Suprapubic skin (tissue), 4 donors: ENCODE data around the gene PRRC1. TPM values are rescaled to one million over a fixed set of nuclear protein-coding genes. Genes with fewer than 3 reads are reported as not detected.

Source experiments
- DNase-seq, 2 donors: peaks; one replicate each; pipeline ENCODE4 v3.0.0-alpha.2; 2019; ENCODE audit warnings: low spot score in 2 of 2
- H3K27ac ChIP-seq: fragments of 200-600 bp; sonication (generic); one replicate; pipeline ENCODE4 v1.5.1; 2019
- H3K27me3 ChIP-seq: fragments of 200-600 bp; sonication (generic); one replicate; pipeline ENCODE4 v1.5.1; 2019
- H3K36me3 ChIP-seq: fragments of 200-600 bp; sonication (generic); one replicate; pipeline ENCODE4 v1.5.1; 2019
- H3K4me1 ChIP-seq: fragments of 200-600 bp; sonication (generic); one replicate; pipeline ENCODE4 v1.5.1; 2019
- H3K4me3 ChIP-seq: fragments of 200-600 bp; sonication (generic); one replicate; pipeline ENCODE4 v1.5.1; 2019; ENCODE audit warnings: mild to moderate bottlenecking
- H3K9me3 ChIP-seq: fragments of 200-600 bp; sonication (generic); one replicate; pipeline ENCODE4 v1.5.1; 2019
- EP300 ChIP-seq: sonication (generic); formaldehyde crosslinking; IDR thresholded peaks from one replicate; pipeline ENCODE4 v1.6.1; 2017; ENCODE audit warnings: antibody characterized with exemption
- POLR2A ChIP-seq, 2 donors: fragments of 450-650 bp; IDR thresholded peaks; one replicate each; pipeline ENCODE4 v1.6.1; 2017; ENCODE audit warnings: antibody characterized with exemption in 2 of 2, mild to moderate bottlenecking in 2 of 2, moderate library complexity in 2 of 2
- POLR2AphosphoS5 ChIP-seq, 3 donors: sonication (generic); formaldehyde crosslinking; IDR thresholded peaks; one replicate each; pipeline ENCODE4 v1.6.1; 2017; ENCODE audit warnings: antibody characterized with exemption in 3 of 3
- WGBS: methylation state at CpG from one replicate; pipeline ENCODE4 v1.1.5; 2018; 5-methylcytosine and 5-hydroxymethylcytosine counted together
- total RNA-seq, 4 donors: library from RNA; depleted of rRNA; stranded (reverse); fragments of >200 nt; gene quantifications; one replicate each; pipeline ENCODE4 v1.1.0, GENCODE V29; 2016
- TF ChIP-seq, protein P1 (sequence below), 2 donors: fragments of 200-600 bp in 1 of 2; fragments of 450-650 bp in 1 of 2; sonication (generic) in 1 of 2; IDR thresholded peaks; one replicate each; pipeline ENCODE4 v1.5.1; 2016 to 2019; ENCODE audit warnings: antibody characterized with exemption in 2 of 2, mild to moderate bottlenecking in 1 of 2, moderate library complexity in 1 of 2

PRRC1 gene
- total RNA-seq, 4 donors from 2014 or later, result 36.8 to 59.0 (median 45.0) TPM

DNA sequence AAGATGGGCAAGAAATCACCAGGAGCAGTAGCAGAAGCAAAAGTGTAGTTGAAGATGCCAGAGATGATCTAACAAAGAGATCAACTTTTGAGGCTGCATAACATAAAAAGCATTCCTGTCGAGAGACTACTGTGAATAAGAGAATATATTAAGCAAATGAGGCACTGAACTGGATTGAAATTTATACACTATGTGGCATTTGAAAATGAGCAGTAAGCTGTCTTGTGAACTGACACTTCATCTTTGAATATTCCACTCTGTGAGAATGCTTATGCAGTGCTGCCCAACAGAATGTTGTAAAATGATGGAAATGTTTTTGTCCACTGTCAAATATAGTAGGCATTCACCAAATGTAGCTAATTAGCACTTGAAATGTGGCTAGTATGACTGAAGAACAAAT is 18.9 kb upstream of the PRRC1 start:
- 56% methylated on average over 1 of the region's 1 CpG for WGBS
- TF ChIP-seq POLR2AphosphoS5 (IDR thresholded peaks at IDR 0.05), result no peak
- TF ChIP-seq EP300, result no peak
- no peak for TF ChIP-seq POLR2A (IDR thresholded peaks at IDR 0.05)
- TF ChIP-seq, protein P1, sequence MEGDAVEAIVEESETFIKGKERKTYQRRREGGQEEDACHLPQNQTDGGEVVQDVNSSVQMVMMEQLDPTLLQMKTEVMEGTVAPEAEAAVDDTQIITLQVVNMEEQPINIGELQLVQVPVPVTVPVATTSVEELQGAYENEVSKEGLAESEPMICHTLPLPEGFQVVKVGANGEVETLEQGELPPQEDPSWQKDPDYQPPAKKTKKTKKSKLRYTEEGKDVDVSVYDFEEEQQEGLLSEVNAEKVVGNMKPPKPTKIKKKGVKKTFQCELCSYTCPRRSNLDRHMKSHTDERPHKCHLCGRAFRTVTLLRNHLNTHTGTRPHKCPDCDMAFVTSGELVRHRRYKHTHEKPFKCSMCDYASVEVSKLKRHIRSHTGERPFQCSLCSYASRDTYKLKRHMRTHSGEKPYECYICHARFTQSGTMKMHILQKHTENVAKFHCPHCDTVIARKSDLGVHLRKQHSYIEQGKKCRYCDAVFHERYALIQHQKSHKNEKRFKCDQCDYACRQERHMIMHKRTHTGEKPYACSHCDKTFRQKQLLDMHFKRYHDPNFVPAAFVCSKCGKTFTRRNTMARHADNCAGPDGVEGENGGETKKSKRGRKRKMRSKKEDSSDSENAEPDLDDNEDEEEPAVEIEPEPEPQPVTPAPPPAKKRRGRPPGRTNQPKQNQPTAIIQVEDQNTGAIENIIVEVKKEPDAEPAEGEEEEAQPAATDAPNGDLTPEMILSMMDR (IDR thresholded peaks at IDR 0.05), result no peak
- Histone ChIP-seq H3K4me1 (no peaks in the 10 kb centered on the region), H3K27ac (no peak overlapping the region), H3K9me3 (no peaks in the 10 kb centered on the region), H3K27me3 (peaks cover 3% of the 10 kb centered on the region), H3K36me3 (no peaks in the 10 kb centered on the region), H3K4me3 (no peak overlapping the region)
- no peak for DNase-seq

- peaks cover 2% of the 10 kb centered on the region for H3K27me3 ChIP-seq
- DNase-seq, result no peak
- H3K36me3 ChIP-seq, result no peaks in the 10 kb centered on the region
- no peaks in the 10 kb centered on the region for H3K4me1 ChIP-seq
- no peak overlapping the region for H3K4me3 ChIP-seq
- TF ChIP-seq, protein P1 (IDR thresholded peaks at IDR 0.05), result no peak
- TF ChIP-seq POLR2A (IDR thresholded peaks at IDR 0.05) (no peak), POLR2AphosphoS5 (IDR thresholded peaks at IDR 0.05) (no peak), EP300 (no peak)
- H3K9me3 ChIP-seq, result no peaks in the 10 kb centered on the region
- 86% methylated on average over 2 of the region's 2 CpGs for WGBS
- no peak overlapping the region for H3K27ac ChIP-seq
Observed at GRCh38 chr5:127505905-127506304, 11.5 kb upstream of the PRRC1 start.

DNA sequence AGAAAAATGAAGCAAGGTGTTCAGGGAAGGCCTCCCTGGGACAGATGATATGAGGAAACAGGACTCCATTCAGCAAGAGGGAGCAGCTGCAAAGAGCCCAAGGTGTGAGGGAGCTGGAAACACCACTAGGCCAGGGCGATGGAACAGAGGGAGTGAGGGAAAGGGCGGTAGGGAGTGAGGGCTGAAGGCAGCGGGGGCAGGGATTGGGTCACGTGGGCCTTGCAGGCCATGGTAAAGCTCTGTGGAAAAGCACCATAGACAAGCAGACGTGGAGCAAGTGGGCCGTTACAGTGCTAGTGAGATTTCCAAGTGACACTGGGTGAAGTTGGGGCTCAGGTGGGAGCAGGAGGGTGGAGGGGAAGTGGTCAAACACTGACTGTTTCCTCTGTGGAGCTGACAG is 10.8 kb upstream of the PRRC1 start:
- WGBS, result 81% methylated on average over 6 of the region's 6 CpGs
- no peaks in the 10 kb centered on the region for H3K9me3 ChIP-seq
- no peak for DNase-seq
- H3K4me1 ChIP-seq, result no peaks in the 10 kb centered on the region
- no peak overlapping the region for H3K27ac ChIP-seq
- no peak overlapping the region for H3K4me3 ChIP-seq
- H3K27me3 ChIP-seq, result peaks cover 2% of the 10 kb centered on the region
- TF ChIP-seq, protein P1 (IDR thresholded peaks at IDR 0.05), result no peak
- TF ChIP-seq POLR2A (IDR thresholded peaks at IDR 0.05), result no peak
- TF ChIP-seq EP300, result no peak
- no peak for TF ChIP-seq POLR2AphosphoS5 (IDR thresholded peaks at IDR 0.05)
- no peaks in the 10 kb centered on the region for H3K36me3 ChIP-seq

DNA sequence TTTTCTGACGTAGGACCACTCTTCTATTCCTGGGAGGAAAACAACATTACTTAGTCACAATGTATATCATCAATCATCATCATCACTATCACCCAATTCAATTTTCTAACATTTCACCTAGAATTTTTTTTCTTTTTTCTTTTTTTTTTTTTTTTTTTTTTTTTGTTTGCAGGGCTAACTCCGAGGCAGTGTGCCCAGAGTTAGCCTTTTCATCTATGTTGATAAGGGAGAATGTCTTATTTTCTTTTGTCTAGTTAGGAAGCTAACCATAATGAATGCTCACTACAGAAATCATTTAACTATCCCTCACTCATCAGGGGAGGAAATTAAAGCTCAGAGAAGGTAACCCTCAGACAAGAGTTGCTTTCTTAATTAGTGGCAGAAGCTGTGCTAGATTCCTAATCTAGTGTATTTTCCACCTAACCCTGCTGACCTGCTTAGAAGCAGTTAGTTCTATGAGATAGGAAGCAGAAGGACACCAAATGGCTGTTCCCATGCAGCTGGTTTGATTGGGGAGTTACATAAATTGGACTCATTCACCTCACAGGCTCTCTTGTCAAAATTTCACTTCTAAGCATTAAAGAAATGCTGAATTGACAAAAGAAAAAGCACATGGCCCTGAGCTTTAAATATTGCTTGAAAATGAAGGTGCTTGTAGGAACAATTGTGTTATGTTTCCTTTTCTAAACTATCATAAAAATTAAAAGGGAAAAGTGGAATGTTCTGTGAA is 8.6 kb upstream of the PRRC1 start:
- Histone ChIP-seq H3K27ac (no peak overlapping the region), H3K36me3 (no peaks in the 10 kb centered on the region), H3K27me3 (peaks cover 2% of the 10 kb centered on the region), H3K4me1 (no peaks in the 10 kb centered on the region), H3K9me3 (no peaks in the 10 kb centered on the region), H3K4me3 (no peak overlapping the region)
- no peak for TF ChIP-seq EP300
- TF ChIP-seq, protein P1 (IDR thresholded peaks at IDR 0.05), result no peak
- TF ChIP-seq POLR2A (IDR thresholded peaks at IDR 0.05), result no peak
- TF ChIP-seq POLR2AphosphoS5 (IDR thresholded peaks at IDR 0.05), result no peak
- 86% methylated on average over 2 of the region's 2 CpGs for WGBS
- no peak for DNase-seq

DNA sequence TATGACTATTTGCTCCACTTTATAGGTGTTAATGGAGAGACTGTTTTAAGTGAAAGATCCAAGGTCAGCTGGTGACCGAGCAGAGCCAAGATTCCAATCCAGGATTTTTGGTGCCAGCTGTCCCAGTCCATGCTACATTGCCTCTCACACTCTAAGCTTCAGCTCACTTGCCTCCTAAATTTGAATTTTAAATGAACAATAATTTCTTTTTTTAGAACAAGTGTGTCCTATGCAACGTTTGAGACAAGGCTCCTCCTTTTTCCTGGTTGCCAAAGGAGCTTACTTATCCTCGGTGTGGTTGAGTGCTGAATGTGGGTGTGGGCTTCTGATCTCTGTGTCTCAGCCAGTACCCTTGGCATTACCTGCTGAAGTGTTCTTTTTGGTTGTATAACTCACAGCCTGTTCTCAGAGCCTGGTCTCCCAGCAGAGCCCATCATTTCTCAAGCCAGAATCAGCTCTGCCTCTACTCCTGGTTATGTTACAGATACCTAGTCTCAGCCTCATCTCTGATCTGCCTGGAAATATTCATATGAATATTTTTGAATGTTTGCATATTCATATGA is 4.0 kb upstream of the PRRC1 start:
- Histone ChIP-seq H3K36me3 (no peaks in the 10 kb centered on the region), H3K4me3 (no peak overlapping the region), H3K27ac (no peak overlapping the region), H3K4me1 (peaks cover 8% of the 10 kb centered on the region), H3K9me3 (no peaks in the 10 kb centered on the region), H3K27me3 (no peaks in the 10 kb centered on the region)
- WGBS, result 22% methylated on average over 3 of the region's 3 CpGs
- TF ChIP-seq POLR2A (IDR thresholded peaks at IDR 0.05) (no peak), EP300 (no peak), POLR2AphosphoS5 (IDR thresholded peaks at IDR 0.05) (no peak)
- no peak for DNase-seq
